HG02623 (cell line): Measurements from ENCODE around the gene TRMT6.

Source experiments
- ATAC-seq: cut with Tn5 transposase; IDR thresholded peaks from one replicate; pipeline ENCODE4 v1.9.1; 2021; ENCODE audit warnings: moderate library complexity; ENCODE audit not compliant: unreplicated experiment

The TRMT6 gene

GRCh38 chr20:5908981-5909380 is 41.4 kb downstream of the TRMT6 start:
- ATAC-seq = no peak

- ATAC-seq = no peak
Observed at GRCh38 chr20:5900908-5901307, 49.4 kb downstream of the TRMT6 start.

DNA sequence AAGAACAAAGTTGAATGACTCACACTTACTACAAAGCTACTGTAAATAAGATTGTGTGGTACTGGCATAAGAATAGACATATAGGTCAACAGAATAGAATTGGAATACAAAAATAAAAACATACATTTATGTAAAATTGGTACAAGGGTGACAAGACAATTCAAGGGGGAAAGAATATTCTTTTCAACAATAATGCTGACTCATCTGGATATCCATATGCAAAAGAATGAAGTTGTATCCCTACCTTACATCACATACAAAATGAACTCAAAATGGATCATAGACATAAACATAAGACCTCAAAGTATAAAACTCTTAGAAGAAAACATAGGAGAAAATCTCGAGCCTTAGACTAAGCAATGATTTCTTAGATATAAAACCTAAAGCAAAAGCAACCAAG is 50.9 kb downstream of the TRMT6 start:
- ATAC-seq = no peak

DNA sequence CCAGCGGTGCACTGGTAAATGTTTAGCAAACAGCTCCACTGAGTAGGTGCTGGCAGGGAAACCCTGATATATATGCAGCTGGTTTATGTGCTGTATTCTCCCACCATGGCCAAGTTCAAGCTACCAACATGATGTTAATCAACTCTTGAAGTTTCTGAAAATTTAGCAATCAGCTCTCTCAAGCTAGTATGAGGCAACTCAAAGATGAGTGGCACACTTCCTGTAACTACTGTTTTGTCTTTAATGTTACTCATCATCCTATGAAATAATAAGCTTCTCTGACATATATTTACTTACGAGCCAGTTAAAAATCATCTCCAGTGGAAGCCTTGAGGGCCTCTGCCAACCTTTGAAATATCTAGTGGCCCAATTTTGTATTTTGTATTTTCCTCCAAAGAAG is 54.7 kb downstream of the TRMT6 start:
- ATAC-seq = no peak

DNA sequence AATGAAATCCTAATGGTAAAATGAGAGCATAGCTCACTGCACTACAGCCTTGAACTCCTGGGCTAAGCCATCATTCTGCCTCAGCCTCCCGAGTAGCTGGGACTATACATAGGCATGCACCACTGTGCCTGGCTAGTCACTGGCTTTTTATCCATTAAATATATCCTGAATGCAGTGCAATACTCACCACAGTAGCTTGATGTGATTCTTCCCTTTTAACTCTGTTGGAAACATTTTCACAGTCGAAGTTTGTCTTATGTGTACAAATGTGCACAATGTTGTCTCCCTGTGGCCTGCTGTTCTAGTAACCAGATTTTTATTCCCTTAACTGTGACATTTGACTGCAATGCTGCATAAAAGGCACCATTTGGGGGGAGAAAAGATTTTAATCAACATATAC is 56.7 kb downstream of the TRMT6 start:
- ATAC-seq = no peak

DNA sequence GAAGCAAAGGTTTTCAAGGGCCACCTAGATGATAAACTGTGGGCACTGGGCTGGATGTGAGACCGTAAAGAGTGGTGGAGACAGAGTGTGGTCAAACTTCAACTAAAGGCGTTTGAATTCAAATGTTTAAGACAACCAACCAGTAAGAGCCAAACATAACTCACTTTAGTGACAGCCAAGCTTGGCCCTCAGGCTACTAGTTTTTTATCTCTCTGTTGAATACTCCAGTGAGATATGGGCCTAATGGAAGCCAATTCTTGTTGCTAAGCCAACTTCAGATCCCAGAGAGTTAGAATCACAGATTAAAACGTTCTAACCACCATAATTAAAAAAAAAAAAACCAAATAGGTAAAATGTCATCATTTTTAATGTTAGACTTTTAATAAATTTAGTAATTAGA is 57.3 kb downstream of the TRMT6 start:
- no peak for ATAC-seq

- ATAC-seq = no peak
Observed at GRCh38 chr20:5890773-5891441, 59.4 kb downstream of the TRMT6 start.

DNA sequence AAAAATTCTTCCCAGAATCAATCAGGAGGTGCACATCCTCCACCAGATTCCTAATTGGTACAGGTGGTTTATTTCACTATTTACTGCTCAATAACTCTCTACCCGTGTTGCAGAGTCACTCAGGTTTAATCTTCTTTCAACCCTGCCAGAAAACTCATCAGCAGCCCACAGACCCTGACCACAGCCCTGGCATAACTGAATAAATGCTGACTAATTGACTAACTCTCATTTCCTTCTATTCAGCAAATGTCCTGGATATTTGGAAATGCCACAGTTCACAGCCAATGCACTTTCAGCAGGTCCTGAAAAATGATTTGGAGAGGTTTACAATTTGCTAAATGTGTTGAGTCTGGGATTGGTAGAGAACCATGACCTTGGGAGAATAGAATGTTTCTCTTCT is 62.3 kb downstream of the TRMT6 start:
- no peak for ATAC-seq

- no peak for ATAC-seq
Observed at GRCh38 chr20:5887386-5887785, 62.9 kb downstream of the TRMT6 start.
